Stimulated activated CD4-positive, alpha-beta T cell treated with anti-CD3 and anti-CD28 coated beads, Interleukin-2, amount 100 ng/mL, for 48 hours (primary cell): ENCODE results near the gene NT5C3B.
A peak's percentile ranks its signal among the peaks of the same experiment; 100 is the strongest.
"Not testable (repeated sequence)": the region's sequence is repeated elsewhere in the genome, so short reads cannot be mapped to it uniquely, and the experiment has no call there.

ENCODE experiments used
- DNase-seq, 2 donors: peaks; one replicate each; pipeline ENCODE4 v3.0.0-alpha.2; 2020

Gene NT5C3B

DNA sequence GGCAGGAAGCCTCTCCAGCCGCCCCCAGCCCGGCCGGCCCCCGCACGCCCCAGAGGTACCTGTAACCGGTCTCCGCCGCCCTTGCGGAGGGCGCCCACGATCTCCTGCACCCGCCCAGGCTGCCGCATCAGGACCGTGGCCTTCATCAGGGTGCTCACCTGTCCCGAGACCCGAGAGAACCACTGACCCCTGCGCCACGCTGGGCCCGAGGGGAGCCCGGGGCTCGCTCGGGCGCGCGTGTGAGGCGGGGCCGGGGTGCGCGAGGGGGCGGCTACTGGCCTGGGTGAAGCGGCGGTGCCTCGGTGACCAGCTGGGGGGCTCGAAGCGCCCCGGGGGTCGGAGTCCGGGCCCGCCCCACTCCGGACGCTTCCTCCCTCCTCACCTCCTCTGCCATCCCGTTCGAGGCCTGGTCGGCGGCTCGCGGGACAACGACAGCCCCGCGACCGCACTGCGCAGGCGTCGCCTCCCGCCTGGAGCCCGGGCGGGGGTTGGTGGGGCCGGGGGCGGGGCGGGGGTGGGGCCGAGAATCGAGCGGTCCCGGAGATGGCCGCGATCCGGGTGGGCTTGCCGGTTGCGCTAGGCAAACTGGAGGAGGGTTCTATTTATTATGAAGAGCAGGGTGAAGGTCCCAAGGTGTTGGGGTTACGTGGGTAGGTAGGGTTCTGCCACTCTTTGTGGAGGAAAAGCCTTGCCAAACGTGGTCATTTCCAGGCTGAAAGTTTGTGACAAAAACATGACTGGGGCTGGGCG is at the start of gene NT5C3B:
Gene NT5C3B (minus strand): TSS at position 433 of the 750 bp plus-strand sequence. CDS start 39 bp downstream, at position 394.
- DNase-seq, result peak; percentile 33 to 44

GRCh38 chr17:41885733-41886132 is 49.7 kb upstream of the NT5C3B start:
- DNase-seq, result no peak

- DNase-seq, result no peak
Observed at GRCh38 chr17:41882756-41883155, 46.7 kb upstream of the NT5C3B start.

DNA sequence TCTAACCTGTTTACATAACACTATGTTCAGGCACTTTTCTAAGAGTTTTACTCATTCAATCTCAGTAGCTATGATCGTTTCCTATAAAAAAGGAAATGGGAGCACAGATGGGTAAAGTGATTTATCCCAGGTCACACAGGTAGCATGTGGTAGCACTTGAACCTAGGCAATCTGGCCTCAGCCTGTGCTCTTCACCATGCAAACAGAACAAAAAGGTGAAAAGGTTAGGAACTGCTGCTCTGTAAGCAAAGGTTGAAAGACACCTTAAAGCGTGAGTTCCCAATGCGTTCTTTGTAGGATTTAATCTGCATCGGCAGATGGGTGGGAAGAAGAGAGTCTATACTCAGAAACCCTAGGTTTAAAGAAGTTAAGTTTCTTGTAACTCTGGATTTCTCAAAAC is 44.1 kb upstream of the NT5C3B start:
- DNase-seq, result no peak

DNA sequence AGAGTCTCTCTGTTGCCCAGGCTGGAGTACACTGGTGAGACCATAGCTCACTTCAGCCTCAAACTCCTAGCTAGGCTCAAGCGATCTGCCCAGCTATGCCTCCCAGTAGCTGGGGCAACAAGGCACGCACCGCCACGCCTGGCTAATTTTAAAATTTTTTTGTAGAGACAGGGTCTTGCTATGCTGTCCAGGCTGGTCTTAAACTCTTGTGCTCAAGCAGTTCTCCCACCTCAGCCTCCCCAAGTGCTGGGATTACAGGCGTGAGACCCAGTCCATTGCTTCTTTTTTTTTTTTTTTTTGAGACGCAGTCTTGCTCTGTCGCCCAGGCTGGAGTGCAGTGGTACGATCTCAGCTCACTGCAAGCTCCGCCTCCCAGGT is 38.2 kb upstream of the NT5C3B start:
- not testable (repeated sequence) for DNase-seq

DNA sequence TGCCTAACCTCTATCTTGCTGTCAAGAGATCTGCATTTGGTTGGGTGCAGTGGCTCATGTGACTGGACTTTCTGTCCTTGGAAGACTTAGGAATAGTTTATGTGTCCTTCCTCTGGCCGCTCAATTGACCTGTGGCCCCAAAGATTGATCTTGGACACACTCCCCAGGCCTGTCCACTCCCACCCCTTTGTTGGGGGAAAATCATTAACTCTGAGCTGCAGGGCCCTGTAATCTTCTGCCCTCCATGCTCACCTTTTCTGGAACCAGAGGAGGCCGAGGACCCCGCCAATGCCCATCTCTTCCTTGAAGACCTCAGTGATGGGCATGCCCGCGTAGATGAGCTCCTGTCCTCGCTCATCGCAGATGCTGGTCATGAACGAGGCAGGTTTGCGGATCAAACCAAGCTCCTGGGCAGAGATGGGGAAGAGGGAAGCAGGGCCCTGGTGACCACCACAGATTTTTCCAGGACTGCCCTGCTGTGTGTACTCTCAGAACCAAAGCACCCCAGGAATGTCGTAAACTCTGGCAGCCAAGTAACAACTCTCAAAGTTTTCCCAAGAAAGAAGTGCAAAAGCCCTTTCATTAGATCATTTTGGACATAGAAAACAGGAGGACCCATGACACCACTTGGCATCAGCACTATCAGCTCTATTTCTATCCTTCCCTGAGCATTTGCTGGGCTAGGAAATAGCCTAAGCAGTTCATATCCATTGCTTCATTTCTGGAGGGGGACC is 37.7 kb upstream of the NT5C3B start:
- DNase-seq, result no peak

GRCh38 chr17:41871789-41872188 is 35.8 kb upstream of the NT5C3B start:
- no peak for DNase-seq

- no peak for DNase-seq
Observed at GRCh38 chr17:41870627-41871026, 34.6 kb upstream of the NT5C3B start.

- DNase-seq, result no peak
Observed at GRCh38 chr17:41870097-41870496, 34.1 kb upstream of the NT5C3B start.

DNA sequence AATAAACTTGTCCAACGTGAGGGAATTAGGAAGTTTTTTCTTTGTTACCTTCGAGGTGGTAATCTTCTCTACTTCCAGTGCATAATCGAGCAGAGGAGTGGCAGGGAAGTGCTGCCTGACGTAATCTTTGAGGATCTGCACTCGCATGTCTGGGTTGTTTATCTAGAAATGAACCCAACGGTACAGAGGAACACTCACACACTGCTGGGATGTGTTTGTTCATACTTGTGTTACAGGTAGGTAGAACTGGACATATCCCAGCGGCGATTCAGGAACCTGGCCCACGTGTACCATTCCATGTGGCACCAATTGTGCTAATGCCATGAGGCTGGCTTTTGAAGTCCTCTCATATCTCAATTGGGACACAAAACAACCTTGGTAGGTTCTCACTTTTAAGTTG is 33.4 kb upstream of the NT5C3B start:
- DNase-seq, result no peak

DNA sequence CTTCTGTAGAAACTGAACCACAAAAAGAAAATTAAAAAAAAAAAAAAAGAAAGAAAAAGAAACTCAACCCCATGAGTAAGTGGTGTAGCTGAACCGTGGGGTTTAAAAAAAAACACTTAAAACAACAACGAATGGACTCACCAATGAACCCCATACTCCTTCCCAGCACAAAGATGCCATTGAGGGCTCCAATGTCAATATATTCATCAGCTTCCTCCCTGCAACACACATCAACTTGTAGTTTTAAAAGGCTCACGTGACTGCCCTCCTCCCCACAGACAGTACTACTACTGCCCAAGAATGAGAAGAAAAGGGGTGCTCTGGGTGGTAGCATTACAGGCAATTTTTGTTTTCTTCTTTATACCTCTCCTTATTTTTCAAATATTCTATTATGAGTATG is 32.5 kb upstream of the NT5C3B start:
- no peak for DNase-seq

DNA sequence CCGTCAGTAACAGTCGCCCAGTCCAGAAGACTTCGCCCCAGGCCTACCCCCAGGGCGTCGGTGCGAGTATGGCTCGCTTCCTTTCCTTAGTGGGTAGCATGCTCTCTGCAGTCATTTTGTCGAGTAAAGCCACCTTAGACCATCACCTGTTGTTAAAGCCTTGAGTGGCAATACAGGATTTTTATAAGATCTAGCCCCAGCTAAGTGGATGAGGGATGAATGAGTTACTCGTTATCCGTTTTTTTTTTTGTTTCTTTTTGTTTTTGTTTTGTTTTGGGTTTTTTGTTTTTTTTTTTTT is 29.5 kb upstream of the NT5C3B start:
- no peak for DNase-seq

DNA sequence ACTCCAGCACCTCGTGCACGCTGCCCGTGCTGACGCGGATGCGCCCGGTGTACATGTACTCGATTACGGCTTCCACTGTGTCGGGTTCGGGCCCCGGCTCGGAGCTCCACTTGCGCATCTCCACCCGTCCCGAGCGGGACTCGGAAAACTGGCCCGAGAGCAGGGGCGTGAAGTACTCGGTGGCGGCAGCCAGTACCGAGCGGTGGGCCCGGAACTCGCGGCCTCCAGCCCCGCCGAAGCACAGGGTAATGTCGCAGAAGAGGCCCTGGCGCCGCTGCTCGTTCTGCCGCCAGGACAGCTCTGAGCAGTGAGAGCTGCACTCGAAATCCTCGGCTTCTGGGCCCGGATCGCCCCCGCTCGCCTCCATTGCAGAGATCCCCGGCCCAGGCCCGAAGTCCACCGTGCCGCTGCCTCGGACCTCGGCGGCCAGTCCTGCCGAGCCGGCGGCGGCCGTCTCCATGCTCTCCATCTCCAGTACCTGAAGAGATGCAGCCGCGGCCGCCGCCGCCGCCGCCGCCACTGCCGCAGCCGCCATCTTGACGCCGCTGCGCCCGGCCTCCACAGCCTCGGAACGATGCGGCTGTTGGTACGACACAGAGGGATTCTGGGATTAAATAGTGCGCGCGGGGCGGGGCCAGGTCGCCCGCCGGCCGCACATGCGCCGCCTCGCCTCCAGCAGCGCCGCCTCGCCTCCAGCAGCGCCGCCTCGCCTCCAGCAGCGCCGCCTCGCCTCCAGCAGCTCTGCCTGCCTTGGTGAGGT is 29.0 kb upstream of the NT5C3B start, which contains the start of gene KLHL11:
Gene KLHL11 (minus strand): TSS at position 588 of the 760 bp plus-strand sequence. CDS start 53 bp downstream, at position 535.
- peak; percentile 78 to 85 for DNase-seq

GRCh38 chr17:41864498-41864835 is 28.4 kb upstream of the NT5C3B start:
- no peak for DNase-seq

GRCh38 chr17:41863074-41863848 is 27.2 kb upstream of the NT5C3B start:
- DNase-seq, result peak in 1 of 2 donors; percentile 33

- no peak for DNase-seq
Observed at GRCh38 chr17:41860254-41860931, 24.4 kb upstream of the NT5C3B start.

DNA sequence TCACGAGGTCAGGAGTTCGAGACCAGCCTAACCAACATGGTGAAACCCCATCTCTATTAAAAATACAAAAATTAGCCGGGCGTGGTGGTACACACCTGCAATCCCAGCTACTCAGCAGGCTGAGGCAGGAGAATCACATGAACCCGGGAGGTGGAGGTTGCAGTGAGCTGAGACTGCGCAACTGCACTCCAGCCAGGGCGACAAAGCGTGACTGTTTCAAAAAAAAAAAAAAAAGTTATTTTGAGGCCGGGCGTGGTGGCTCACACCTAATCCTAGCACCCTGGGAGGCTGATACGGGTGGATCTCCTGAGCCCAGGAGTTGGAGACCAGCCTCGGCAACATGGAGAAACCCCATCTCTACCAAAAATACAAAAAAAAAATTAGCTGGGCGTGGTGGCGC is 15.3 kb upstream of the NT5C3B start:
- not testable (repeated sequence) for DNase-seq

- DNase-seq, result no peak
Observed at GRCh38 chr17:41849251-41849990, 13.4 kb upstream of the NT5C3B start.

- no peak for DNase-seq
Observed at GRCh38 chr17:41848788-41849187, 12.8 kb upstream of the NT5C3B start.

DNA sequence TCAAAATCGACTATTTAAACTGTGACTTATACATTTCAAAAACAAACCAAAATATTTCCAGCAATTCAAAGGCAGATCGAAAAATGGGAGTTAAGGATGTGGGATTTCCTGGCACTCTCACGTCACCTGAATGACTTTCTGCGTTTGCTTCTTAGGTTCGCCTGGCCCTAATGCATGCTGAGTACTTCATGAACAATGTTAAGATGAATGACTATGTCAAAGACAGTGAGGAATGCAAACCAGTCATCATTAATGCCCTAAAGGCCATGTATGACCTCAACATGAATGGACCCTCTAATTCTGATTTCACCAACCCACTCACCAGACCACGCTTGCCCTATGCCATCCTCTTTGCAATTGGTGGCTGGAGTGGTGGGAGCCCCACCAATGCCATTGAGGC is 8.9 kb upstream of the NT5C3B start:
- DNase-seq, result no peak

- not testable (repeated sequence) for DNase-seq
Observed at GRCh38 chr17:41840781-41841180, 4.7 kb upstream of the NT5C3B start.

GRCh38 chr17:41839448-41839847 is 3.4 kb upstream of the NT5C3B start:
- not testable (repeated sequence) for DNase-seq
